Astrocyte (in vitro differentiated cells and primary cell): ENCODE measurements around the gene TULP4. TPM values are rescaled to one million over a fixed set of nuclear protein-coding genes. Genes with fewer than 3 reads are reported as not detected.

Experiments
- DNase-seq: peaks from one replicate; pipeline ENCODE4 v3.0.0-alpha.2; 2010; ENCODE audit warnings: low read depth
- FAIRE-seq: peaks from 2 replicates; lab custom pipeline; 2011; peaks lifted over from hg19 to GRCh38; lab: Jason Lieb, UNC
- H2AFZ ChIP-seq: 2 replicates; pipeline ENCODE4 v1.6.0; 2012; ENCODE audit warnings: low read depth, low read length, inconsistent platforms
- H3K27ac ChIP-seq: 2 replicates; pipeline ENCODE4 v1.5.1; 2011; ENCODE audit warnings: low read depth, low read length, inconsistent platforms
- H3K27me3 ChIP-seq: 2 replicates; pipeline ENCODE4 v1.6.0; 2011; ENCODE audit warnings: low read length, inconsistent platforms; ENCODE audit not compliant: insufficient read depth
- H3K36me3 ChIP-seq: 2 replicates; pipeline ENCODE4 v1.5.1; 2011; ENCODE audit warnings: low read length, inconsistent platforms; ENCODE audit not compliant: insufficient read depth
- H3K4me1 ChIP-seq: 2 replicates; pipeline ENCODE4 v1.5.1; 2011; ENCODE audit warnings: low read length, inconsistent platforms; ENCODE audit not compliant: insufficient read depth
- H3K4me2 ChIP-seq: 2 replicates; pipeline ENCODE4 v1.6.0; 2012; ENCODE audit warnings: low read length, inconsistent platforms
- H3K4me3 ChIP-seq: 2 replicates; pipeline ENCODE4 v1.5.1; 2011; ENCODE audit warnings: low read depth, mild to moderate bottlenecking, low read length, inconsistent platforms; ENCODE audit not compliant: insufficient read depth
- H3K79me2 ChIP-seq: 2 replicates; pipeline ENCODE4 v1.6.0; 2012; ENCODE audit warnings: mild to moderate bottlenecking, low read length, inconsistent platforms; ENCODE audit not compliant: insufficient read depth
- H3K9ac ChIP-seq: 2 replicates; pipeline ENCODE4 v1.6.0; 2012; ENCODE audit warnings: mild to moderate bottlenecking, low read length, inconsistent platforms
- H3K9me3 ChIP-seq: 2 replicates; pipeline ENCODE4 v1.5.1; 2012; ENCODE audit warnings: low read depth, mild to moderate bottlenecking, low read length, inconsistent platforms; ENCODE audit not compliant: insufficient read depth
- H4K20me1 ChIP-seq: 2 replicates; pipeline ENCODE4 v1.6.0; 2012; ENCODE audit warnings: low read length, inconsistent platforms; ENCODE audit not compliant: insufficient read depth
- H3K27ac Mint-ChIP-seq: one replicate; pipeline ENCODE4 v1.8.0; 2021; ENCODE audit warnings: mild to moderate bottlenecking, mixed read lengths; ENCODE audit not compliant: unreplicated experiment
- H3K27me3 Mint-ChIP-seq: one replicate; pipeline ENCODE4 v1.8.0; 2021; ENCODE audit warnings: low read depth, mixed read lengths; ENCODE audit not compliant: unreplicated experiment
- H3K36me3 Mint-ChIP-seq: one replicate; pipeline ENCODE4 v1.8.0; 2021; ENCODE audit warnings: low read depth, mixed read lengths; ENCODE audit not compliant: unreplicated experiment
- H3K4me1 Mint-ChIP-seq: one replicate; pipeline ENCODE4 v1.8.0; 2021; ENCODE audit warnings: low read depth, mixed read lengths; ENCODE audit not compliant: unreplicated experiment
- H3K4me3 Mint-ChIP-seq: one replicate; pipeline ENCODE4 v1.8.0; 2021; ENCODE audit warnings: mild to moderate bottlenecking, moderate library complexity, mixed read lengths; ENCODE audit not compliant: unreplicated experiment
- H3K9me3 Mint-ChIP-seq: one replicate; pipeline ENCODE4 v1.8.0; 2021; ENCODE audit warnings: mild to moderate bottlenecking, mixed read lengths; ENCODE audit not compliant: unreplicated experiment
- EZH2 ChIP-seq: IDR thresholded peaks from 2 replicates; pipeline ENCODE4 v1.6.1; 2012; ENCODE audit warnings: mild to moderate bottlenecking, low read length, inconsistent platforms; ENCODE audit not compliant: insufficient read depth
- total RNA-seq: library from RNA; stranded (reverse); gene quantifications from 2 replicates; pipeline ENCODE4 v1.2.1, GENCODE V29; 2021
- TF ChIP-seq, protein P1 (sequence below): IDR thresholded peaks from 2 replicates; pipeline ENCODE4 v1.5.1; 2011; ENCODE audit warnings: low read depth, mild to moderate bottlenecking, inconsistent platforms, low read length, moderate library complexity; ENCODE audit not compliant: insufficient read depth

Gene TULP4
- total RNA-seq, 1 donor from 2014 or later, result 91.2 TPM

DNA sequence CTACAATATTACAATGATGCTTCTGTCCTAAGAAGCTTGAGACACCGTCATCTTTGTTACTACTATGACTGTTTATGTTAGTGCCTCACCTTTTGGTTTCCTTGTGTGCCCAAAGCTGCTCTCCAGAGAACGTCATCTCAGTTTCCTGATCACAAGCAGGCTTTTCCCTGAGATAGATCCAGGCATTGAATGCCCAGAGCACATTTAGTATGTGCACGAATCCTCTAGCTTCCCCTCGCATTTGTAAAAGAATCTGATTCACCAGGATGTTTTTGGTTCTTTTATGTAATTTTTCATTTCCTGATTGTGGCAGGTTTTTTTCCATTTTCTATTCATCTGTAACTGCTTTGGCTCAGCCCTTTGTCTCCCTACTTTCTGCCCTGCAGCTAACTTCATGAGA is 147.5 kb downstream of the TULP4 start:
- peaks cover 7% of the 10 kb centered on the region for H3K4me1 Mint-ChIP-seq

DNA sequence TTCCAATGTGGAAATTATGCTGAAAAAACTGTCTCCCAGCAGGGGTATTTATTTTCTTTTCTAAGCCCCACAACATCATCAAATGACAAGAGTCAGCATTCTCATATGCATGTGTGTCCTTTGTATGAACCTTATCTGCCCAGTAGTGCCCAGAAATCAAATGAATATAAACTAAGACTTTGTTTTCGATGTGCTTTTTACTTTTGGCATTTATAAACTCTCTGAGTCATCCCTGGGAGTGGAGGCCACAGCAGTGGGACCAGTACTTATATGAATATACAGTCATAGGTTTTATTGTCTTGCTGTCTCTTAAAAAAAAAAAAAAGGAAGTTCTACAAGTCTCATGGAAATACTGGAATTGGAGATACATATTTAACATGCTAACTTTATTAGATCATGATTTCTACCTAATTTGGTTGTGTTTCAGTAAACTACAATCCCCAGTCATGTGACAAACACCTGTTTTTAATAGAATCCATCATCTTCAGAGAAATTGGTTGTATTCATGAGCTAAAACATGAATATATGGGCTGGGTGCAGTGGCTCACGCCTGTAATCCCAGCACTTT is 148.4 kb downstream of the TULP4 start:
- H3K4me3 Mint-ChIP-seq, result no peak overlapping the region
- Histone ChIP-seq H4K20me1 (no peaks in the 10 kb centered on the region), H3K4me3 (no peak overlapping the region), H3K9ac (no peak overlapping the region), H3K9me3 (no peaks in the 10 kb centered on the region), H3K4me2 (no peak overlapping the region), H3K36me3 (peaks cover 6% of the 10 kb centered on the region), H3K27me3 (no peaks in the 10 kb centered on the region), H2AFZ (no peak overlapping the region), H3K79me2 (no peaks in the 10 kb centered on the region), H3K4me1 (peaks cover 6% of the 10 kb centered on the region), H3K27ac (no peak overlapping the region)
- H3K4me1 Mint-ChIP-seq, result peaks cover 7% of the 10 kb centered on the region
- H3K27ac Mint-ChIP-seq, result no peak overlapping the region
- no peak for TF ChIP-seq EZH2
- TF ChIP-seq, protein P1, sequence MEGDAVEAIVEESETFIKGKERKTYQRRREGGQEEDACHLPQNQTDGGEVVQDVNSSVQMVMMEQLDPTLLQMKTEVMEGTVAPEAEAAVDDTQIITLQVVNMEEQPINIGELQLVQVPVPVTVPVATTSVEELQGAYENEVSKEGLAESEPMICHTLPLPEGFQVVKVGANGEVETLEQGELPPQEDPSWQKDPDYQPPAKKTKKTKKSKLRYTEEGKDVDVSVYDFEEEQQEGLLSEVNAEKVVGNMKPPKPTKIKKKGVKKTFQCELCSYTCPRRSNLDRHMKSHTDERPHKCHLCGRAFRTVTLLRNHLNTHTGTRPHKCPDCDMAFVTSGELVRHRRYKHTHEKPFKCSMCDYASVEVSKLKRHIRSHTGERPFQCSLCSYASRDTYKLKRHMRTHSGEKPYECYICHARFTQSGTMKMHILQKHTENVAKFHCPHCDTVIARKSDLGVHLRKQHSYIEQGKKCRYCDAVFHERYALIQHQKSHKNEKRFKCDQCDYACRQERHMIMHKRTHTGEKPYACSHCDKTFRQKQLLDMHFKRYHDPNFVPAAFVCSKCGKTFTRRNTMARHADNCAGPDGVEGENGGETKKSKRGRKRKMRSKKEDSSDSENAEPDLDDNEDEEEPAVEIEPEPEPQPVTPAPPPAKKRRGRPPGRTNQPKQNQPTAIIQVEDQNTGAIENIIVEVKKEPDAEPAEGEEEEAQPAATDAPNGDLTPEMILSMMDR, result no peak
- H3K27me3 Mint-ChIP-seq, result no peaks in the 10 kb centered on the region
- FAIRE-seq, result no peak
- no peaks in the 10 kb centered on the region for H3K9me3 Mint-ChIP-seq
- DNase-seq, result peak; percentile 72
- H3K36me3 Mint-ChIP-seq, result peaks cover 42% of the 10 kb centered on the region

More for the DNA sequence above, 147.5 kb downstream of the TULP4 start:
- H3K27ac ChIP-seq, result no peak overlapping the region
- no peak overlapping the region for H3K9ac ChIP-seq
- no peaks in the 10 kb centered on the region for H3K27me3 ChIP-seq
- no peak overlapping the region for H3K27ac Mint-ChIP-seq
- no peaks in the 10 kb centered on the region for H3K79me2 ChIP-seq
- no peaks in the 10 kb centered on the region for H3K9me3 Mint-ChIP-seq
- no peaks in the 10 kb centered on the region for H4K20me1 ChIP-seq
- DNase-seq (no peak), FAIRE-seq (no peak)
- H2AFZ ChIP-seq, result no peak overlapping the region
- TF ChIP-seq, protein P1, result no peak
- no peak for TF ChIP-seq EZH2
- H3K4me2 ChIP-seq, result no peak overlapping the region
- peaks cover 6% of the 10 kb centered on the region for H3K4me1 ChIP-seq
- no peaks in the 10 kb centered on the region for H3K27me3 Mint-ChIP-seq
- peaks cover 36% of the 10 kb centered on the region for H3K36me3 Mint-ChIP-seq
- H3K36me3 ChIP-seq, result peaks cover 6% of the 10 kb centered on the region
- no peaks in the 10 kb centered on the region for H3K9me3 ChIP-seq
- H3K4me3 Mint-ChIP-seq, result no peak overlapping the region
- no peak overlapping the region for H3K4me3 ChIP-seq

DNA sequence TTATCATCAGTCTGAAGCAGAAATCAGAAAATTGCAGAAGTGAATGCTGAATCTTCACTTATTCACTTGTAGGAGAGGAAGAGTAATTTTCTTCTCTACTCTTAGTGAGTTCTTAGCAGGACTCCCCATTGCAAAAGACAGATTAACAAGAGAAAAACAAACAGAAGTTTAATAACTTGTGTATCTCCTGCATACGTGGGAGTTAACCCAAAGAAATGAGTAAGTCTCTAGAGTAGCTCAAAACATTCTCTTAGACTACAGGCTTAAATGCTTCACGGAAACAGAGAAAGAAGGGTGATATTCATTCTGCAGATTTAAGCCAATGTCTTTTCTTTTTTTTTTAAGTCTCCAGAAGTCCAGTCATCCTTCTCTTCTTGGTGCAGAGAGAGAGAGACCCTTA is 149.7 kb downstream of the TULP4 start:
- H3K9me3 Mint-ChIP-seq, result no peaks in the 10 kb centered on the region
- Histone ChIP-seq H3K27ac (no peak overlapping the region), H4K20me1 (no peaks in the 10 kb centered on the region), H3K27me3 (no peaks in the 10 kb centered on the region), H3K4me1 (peaks cover 6% of the 10 kb centered on the region), H3K36me3 (peaks cover 6% of the 10 kb centered on the region), H3K79me2 (no peaks in the 10 kb centered on the region), H3K4me3 (no peak overlapping the region), H3K9me3 (no peaks in the 10 kb centered on the region), H3K9ac (no peak overlapping the region), H3K4me2 (no peak overlapping the region), H2AFZ (no peak overlapping the region)
- peaks cover 7% of the 10 kb centered on the region for H3K4me1 Mint-ChIP-seq
- no peak overlapping the region for H3K27ac Mint-ChIP-seq
- H3K4me3 Mint-ChIP-seq, result no peak overlapping the region
- TF ChIP-seq EZH2, result no peak
- TF ChIP-seq, protein P1, result no peak
- H3K27me3 Mint-ChIP-seq, result no peaks in the 10 kb centered on the region
- H3K36me3 Mint-ChIP-seq, result peaks cover 39% of the 10 kb centered on the region
- DNase-seq, result no peak
- FAIRE-seq, result no peak
